ENCODE data around the gene TRIM72.
"Not testable (repeated sequence)": the region's sequence is repeated elsewhere in the genome, so short reads cannot be mapped to it uniquely, and the experiment has no call there.

TRIM72 gene, protein sequence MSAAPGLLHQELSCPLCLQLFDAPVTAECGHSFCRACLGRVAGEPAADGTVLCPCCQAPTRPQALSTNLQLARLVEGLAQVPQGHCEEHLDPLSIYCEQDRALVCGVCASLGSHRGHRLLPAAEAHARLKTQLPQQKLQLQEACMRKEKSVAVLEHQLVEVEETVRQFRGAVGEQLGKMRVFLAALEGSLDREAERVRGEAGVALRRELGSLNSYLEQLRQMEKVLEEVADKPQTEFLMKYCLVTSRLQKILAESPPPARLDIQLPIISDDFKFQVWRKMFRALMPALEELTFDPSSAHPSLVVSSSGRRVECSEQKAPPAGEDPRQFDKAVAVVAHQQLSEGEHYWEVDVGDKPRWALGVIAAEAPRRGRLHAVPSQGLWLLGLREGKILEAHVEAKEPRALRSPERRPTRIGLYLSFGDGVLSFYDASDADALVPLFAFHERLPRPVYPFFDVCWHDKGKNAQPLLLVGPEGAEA

DNA sequence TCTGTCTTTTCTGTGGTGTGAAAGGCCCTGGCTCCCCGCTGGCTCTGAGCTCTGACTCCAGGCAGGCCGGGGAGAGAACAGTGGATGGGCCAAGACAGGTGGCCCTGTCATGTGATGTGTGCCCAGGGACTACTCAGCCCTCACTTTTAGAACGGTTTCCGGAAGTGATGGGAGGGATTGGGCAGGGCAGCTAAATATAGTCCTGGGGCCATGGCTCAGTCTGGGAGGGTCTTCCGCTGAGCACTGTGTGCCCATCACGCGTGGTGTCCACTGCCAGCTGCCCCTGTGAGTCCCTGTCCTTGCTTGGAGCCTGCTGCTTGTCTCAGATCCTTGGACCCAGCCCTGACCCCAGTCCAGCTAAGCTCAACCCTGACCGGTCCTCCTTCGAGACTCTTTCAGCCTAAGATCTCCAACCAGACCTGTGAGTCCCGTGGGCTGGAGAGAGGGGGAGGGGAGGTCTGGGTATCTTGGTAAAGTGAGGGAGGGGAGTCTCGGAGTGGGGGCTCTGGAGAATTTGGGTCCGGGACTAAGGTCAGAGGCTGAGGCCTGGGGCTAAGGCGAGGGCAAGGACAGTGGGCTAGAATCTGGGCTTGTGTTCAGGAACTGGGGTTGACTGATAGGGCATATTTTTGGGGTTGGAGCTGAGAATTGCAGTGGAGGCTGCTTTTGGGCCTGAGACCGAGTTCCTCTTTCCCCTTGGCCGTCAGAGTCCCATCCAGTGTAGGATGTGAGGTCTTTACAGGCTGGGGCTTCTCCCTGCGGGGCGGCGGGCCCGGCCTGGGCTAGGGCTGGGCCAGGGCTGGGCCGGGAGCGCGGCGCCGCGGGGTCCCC is at the start of gene TRIM72:
TRIM72 (plus strand) TSS at position 243 of the 831 bp plus-strand sequence. CDS start 620 bp downstream, outside the sequence.
- Histone ChIP-seq H3K9ac (ENCODE audit: low read depth, low read length) (peak within 1 kb of the TSS; percentile 34; the same call in 1 of the 2 replicates), H3K36me3 (ENCODE audit: control insufficient read depth, insufficient read depth, low read length) (no peaks in the 10 kb centered on the region), H3K9me3 (ENCODE audit: control insufficient read depth, insufficient read depth, low read length) (no peaks in the 10 kb centered on the region), H3K4me3 (ENCODE audit: low read depth, low read length) (peak within 1 kb of the TSS; percentile 67), H3K27me3 (ENCODE audit: control insufficient read depth, insufficient read depth, low read length) (peaks cover 44% of the 10 kb centered on the region), H3K27ac (ENCODE audit: low read depth, low read length) (no peak within 1 kb of the TSS), H3K4me1 (ENCODE audit: control insufficient read depth, insufficient read depth, low read length) (peaks cover 26% of the 10 kb centered on the region)

GRCh38 chr16:31167315-31167714 is 46.6 kb upstream of the TRIM72 start:
- H3K27me3 ChIP-seq (ENCODE audit: control insufficient read depth, insufficient read depth, low read length): no peaks in the 10 kb centered on the region
- H3K27ac ChIP-seq (ENCODE audit: low read depth, low read length): no peak overlapping the region
- no peak overlapping the region for H3K4me3 ChIP-seq (ENCODE audit: low read depth, low read length)

GRCh38 chr16:31168848-31169247 is 45.1 kb upstream of the TRIM72 start:
- Histone ChIP-seq H3K4me3 (ENCODE audit: low read depth, low read length) (no peak overlapping the region), H3K36me3 (ENCODE audit: control insufficient read depth, insufficient read depth, low read length) (no peaks in the 10 kb centered on the region), H3K27ac (ENCODE audit: low read depth, low read length) (no peak overlapping the region), H3K9me3 (ENCODE audit: control insufficient read depth, insufficient read depth, low read length) (no peaks in the 10 kb centered on the region), H3K9ac (ENCODE audit: low read depth, low read length) (no peak overlapping the region), H3K27me3 (ENCODE audit: control insufficient read depth, insufficient read depth, low read length) (no peaks in the 10 kb centered on the region), H3K4me1 (ENCODE audit: control insufficient read depth, insufficient read depth, low read length) (no peaks in the 10 kb centered on the region)

More at GRCh38 chr16:31167315-31167714, 46.6 kb upstream of the TRIM72 start:
- no peaks in the 10 kb centered on the region for H3K4me1 ChIP-seq (ENCODE audit: control insufficient read depth, insufficient read depth, low read length)
- H3K36me3 ChIP-seq (ENCODE audit: control insufficient read depth, insufficient read depth, low read length): no peaks in the 10 kb centered on the region
- no peaks in the 10 kb centered on the region for H3K9me3 ChIP-seq (ENCODE audit: control insufficient read depth, insufficient read depth, low read length)
- H3K9ac ChIP-seq (ENCODE audit: low read depth, low read length): no peak overlapping the region

GRCh38 chr16:31170048-31170447 is 43.9 kb upstream of the TRIM72 start:
- H3K4me3 ChIP-seq (ENCODE audit: low read depth, low read length); H3K9me3 ChIP-seq (ENCODE audit: control insufficient read depth, insufficient read depth, low read length); H3K4me1 ChIP-seq (ENCODE audit: control insufficient read depth, insufficient read depth, low read length); H3K36me3 ChIP-seq (ENCODE audit: control insufficient read depth, insufficient read depth, low read length); H3K27me3 ChIP-seq (ENCODE audit: control insufficient read depth, insufficient read depth, low read length); H3K9ac ChIP-seq (ENCODE audit: low read depth, low read length): not testable (repeated sequence)
- peak overlapping the region; percentile 21 for H3K27ac ChIP-seq (ENCODE audit: low read depth, low read length)

DNA sequence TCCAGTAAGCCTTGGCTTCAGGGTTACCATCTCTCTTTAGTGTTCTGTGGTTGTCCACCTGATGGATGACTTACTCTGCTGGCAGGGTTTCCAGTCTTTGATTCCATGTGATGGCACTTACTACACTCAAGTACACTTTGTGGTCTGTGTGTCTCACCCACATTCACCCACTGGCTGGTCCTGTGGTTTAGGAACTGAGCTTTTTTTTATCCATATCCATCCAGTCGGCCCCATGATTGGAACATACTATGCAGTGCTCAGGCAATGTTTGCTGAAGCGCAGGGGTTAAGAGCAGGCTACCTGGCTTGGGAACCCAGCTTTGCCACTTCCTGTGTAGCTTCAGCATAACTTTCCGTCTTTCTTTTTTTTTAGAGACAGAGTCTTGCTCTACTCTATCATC is 36.8 kb upstream of the TRIM72 start:
- H3K9ac ChIP-seq (ENCODE audit: low read depth, low read length): no peak overlapping the region
- no peaks in the 10 kb centered on the region for H3K9me3 ChIP-seq (ENCODE audit: control insufficient read depth, insufficient read depth, low read length)
- no peak overlapping the region for H3K27ac ChIP-seq (ENCODE audit: low read depth, low read length)
- H3K4me3 ChIP-seq (ENCODE audit: low read depth, low read length): no peak overlapping the region
- H3K27me3 ChIP-seq (ENCODE audit: control insufficient read depth, insufficient read depth, low read length): no peaks in the 10 kb centered on the region
- H3K36me3 ChIP-seq (ENCODE audit: control insufficient read depth, insufficient read depth, low read length): peaks cover 11% of the 10 kb centered on the region
- peaks cover under 1% of the 10 kb centered on the region; the same call in 1 of the 2 replicates for H3K4me1 ChIP-seq (ENCODE audit: control insufficient read depth, insufficient read depth, low read length)

DNA sequence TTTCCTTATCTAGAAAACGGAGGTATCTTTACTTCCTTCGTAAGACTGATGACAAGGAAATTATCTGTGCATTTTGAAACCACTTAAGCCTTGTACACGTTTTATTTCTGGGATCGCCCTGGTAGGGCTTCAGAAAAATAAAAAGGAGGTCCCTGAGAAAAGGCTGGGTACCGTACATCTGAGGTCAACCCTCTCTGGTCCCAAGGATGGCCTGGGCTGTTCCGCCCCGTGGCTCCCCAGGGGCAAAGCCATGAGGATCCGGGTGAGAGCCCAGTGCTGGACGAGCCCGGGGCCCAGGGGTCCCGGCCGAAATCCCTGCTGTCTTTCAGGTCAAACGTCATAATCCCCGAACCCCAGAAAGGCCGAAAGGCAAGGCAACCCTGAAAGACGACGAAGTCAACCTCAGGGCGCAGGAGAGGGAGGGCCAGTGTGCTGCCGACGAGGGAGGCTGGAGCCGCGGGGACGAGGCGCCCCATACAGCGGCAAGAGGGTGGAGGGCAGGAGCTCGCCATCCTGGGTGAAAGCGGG is 34.6 kb upstream of the TRIM72 start:
- Histone ChIP-seq H3K4me3 (ENCODE audit: low read depth, low read length) (peak overlapping the region; percentile 85), H3K36me3 (ENCODE audit: control insufficient read depth, insufficient read depth, low read length) (peaks cover 32% of the 10 kb centered on the region), H3K27me3 (ENCODE audit: control insufficient read depth, insufficient read depth, low read length) (no peaks in the 10 kb centered on the region), H3K9me3 (ENCODE audit: control insufficient read depth, insufficient read depth, low read length) (no peaks in the 10 kb centered on the region), H3K27ac (ENCODE audit: low read depth, low read length) (peak overlapping the region; percentile 96), H3K4me1 (ENCODE audit: control insufficient read depth, insufficient read depth, low read length) (peaks cover 6% of the 10 kb centered on the region; the same call in 1 of the 2 replicates), H3K9ac (ENCODE audit: low read depth, low read length) (peak overlapping the region; percentile 97)

GRCh38 chr16:31179747-31180459 is 34.0 kb upstream of the TRIM72 start, which contains the start of gene FUS:
Gene FUS, plus strand, starts transcription at chr16:31180139. Its CDS starts 76 bp downstream, at chr16:31180215.
- peak within 1 kb of the TSS; percentile 97 for H3K9ac ChIP-seq (ENCODE audit: low read depth, low read length)
- H3K9me3 ChIP-seq (ENCODE audit: control insufficient read depth, insufficient read depth, low read length): no peaks in the 10 kb centered on the region
- H3K27ac ChIP-seq (ENCODE audit: low read depth, low read length): peak within 1 kb of the TSS; percentile 96
- H3K27me3 ChIP-seq (ENCODE audit: control insufficient read depth, insufficient read depth, low read length): no peaks in the 10 kb centered on the region
- H3K4me3 ChIP-seq (ENCODE audit: low read depth, low read length): peak within 1 kb of the TSS; percentile 85
- H3K36me3 ChIP-seq (ENCODE audit: control insufficient read depth, insufficient read depth, low read length): peaks cover 37% of the 10 kb centered on the region
- peaks cover 6% of the 10 kb centered on the region; the same call in 1 of the 2 replicates for H3K4me1 ChIP-seq (ENCODE audit: control insufficient read depth, insufficient read depth, low read length)

DNA sequence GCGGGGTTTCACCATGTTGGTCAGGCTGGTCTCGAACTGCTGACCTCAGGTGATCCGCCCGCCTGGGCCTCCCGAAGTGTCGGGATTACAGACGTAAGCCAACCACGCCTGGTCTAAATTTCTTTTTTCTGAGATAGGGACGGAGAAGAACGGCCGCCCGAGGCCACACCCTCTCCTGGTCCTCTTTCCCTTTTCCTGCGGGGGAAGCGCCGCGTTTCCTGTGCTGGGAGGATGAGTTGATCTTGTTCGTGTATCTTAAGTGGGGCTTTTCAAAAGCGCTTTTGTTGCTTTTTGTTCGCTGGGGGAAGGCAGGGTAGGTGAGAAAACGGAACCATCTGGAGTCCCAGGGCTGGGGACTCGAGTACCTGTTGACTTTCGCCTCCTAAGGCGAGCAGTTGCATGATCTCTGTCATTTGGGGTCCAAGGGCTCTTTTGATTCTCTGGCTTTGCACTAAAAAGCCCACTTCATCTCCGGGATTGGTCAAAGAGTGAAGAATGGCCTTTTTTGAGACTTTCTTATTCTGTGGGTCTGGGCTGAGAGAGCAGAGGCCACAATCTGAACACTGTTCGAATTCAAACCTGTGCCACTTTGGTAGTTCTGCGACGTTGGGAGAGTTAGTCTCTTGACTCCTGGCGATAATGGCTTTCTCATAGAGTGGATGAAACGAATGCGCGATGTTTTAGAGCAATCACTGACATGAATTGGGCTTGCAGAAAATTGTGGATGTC is 32.7 kb upstream of the TRIM72 start:
- H3K27me3 ChIP-seq (ENCODE audit: control insufficient read depth, insufficient read depth, low read length): no peaks in the 10 kb centered on the region
- H3K4me3 ChIP-seq (ENCODE audit: low read depth, low read length): peak overlapping the region; percentile 85
- H3K4me1 ChIP-seq (ENCODE audit: control insufficient read depth, insufficient read depth, low read length): peaks cover 6% of the 10 kb centered on the region; the same call in 1 of the 2 replicates
- H3K36me3 ChIP-seq (ENCODE audit: control insufficient read depth, insufficient read depth, low read length): peaks cover 50% of the 10 kb centered on the region
- peak overlapping the region; percentile 97 for H3K9ac ChIP-seq (ENCODE audit: low read depth, low read length)
- H3K9me3 ChIP-seq (ENCODE audit: control insufficient read depth, insufficient read depth, low read length): no peaks in the 10 kb centered on the region
- H3K27ac ChIP-seq (ENCODE audit: low read depth, low read length): peak overlapping the region; percentile 96

GRCh38 chr16:31182391-31182790 is 31.5 kb upstream of the TRIM72 start:
- H3K27ac ChIP-seq (ENCODE audit: low read depth, low read length): no peak overlapping the region
- no peaks in the 10 kb centered on the region for H3K9me3 ChIP-seq (ENCODE audit: control insufficient read depth, insufficient read depth, low read length)
- no peaks in the 10 kb centered on the region for H3K27me3 ChIP-seq (ENCODE audit: control insufficient read depth, insufficient read depth, low read length)
- peak overlapping the region; percentile 85 for H3K4me3 ChIP-seq (ENCODE audit: low read depth, low read length)
- peaks cover 62% of the 10 kb centered on the region for H3K36me3 ChIP-seq (ENCODE audit: control insufficient read depth, insufficient read depth, low read length)
- H3K9ac ChIP-seq (ENCODE audit: low read depth, low read length): peak overlapping the region; percentile 40
- peaks cover 6% of the 10 kb centered on the region; the same call in 1 of the 2 replicates for H3K4me1 ChIP-seq (ENCODE audit: control insufficient read depth, insufficient read depth, low read length)
